ENCODE results near the gene C14orf132. TPM values are rescaled to one million over a fixed set of nuclear protein-coding genes. Genes with fewer than 3 reads are reported as not detected.

C14orf132 gene
- total RNA-seq, 4 donors from 2014 or later, result 2.8 to 7.5 (median 5.8) TPM

- ATAC-seq (ENCODE audit: low FRiP score) (peak; percentile 9), DNase-seq (ENCODE audit: low spot score) (no peak)
- no peak for TF ChIP-seq CTCF (IDR thresholded peaks at IDR 0.05)
Measured at GRCh38 chr14:96039633-96040311, 610 bp downstream of the C14orf132 start.

- TF ChIP-seq CTCF (IDR thresholded peaks at IDR 0.05), result no peak
- no peak for DNase-seq (ENCODE audit: low spot score)
- no peak for ATAC-seq (ENCODE audit: low FRiP score)
Measured at GRCh38 chr14:96040828-96041371, 1.7 kb downstream of the C14orf132 start.

- no peak for ATAC-seq (ENCODE audit: low FRiP score)
- no peak for TF ChIP-seq CTCF (IDR thresholded peaks at IDR 0.05)
Measured at GRCh38 chr14:96042248-96042930, 3.2 kb downstream of the C14orf132 start.

GRCh38 chr14:96046630-96047029 is 7.5 kb downstream of the C14orf132 start:
- ATAC-seq (ENCODE audit: low FRiP score) (no peak), DNase-seq (ENCODE audit: low spot score) (no peak)
- no peak for TF ChIP-seq CTCF (IDR thresholded peaks at IDR 0.05)

More at GRCh38 chr14:96042248-96042930, 3.2 kb downstream of the C14orf132 start:
- no peak for DNase-seq (ENCODE audit: low spot score)

GRCh38 chr14:96047101-96047500 is 7.9 kb downstream of the C14orf132 start:
- DNase-seq (ENCODE audit: low spot score), result no peak
- no peak for ATAC-seq (ENCODE audit: low FRiP score)
- TF ChIP-seq CTCF (IDR thresholded peaks at IDR 0.05), result no peak

GRCh38 chr14:96049932-96050331 is 10.8 kb downstream of the C14orf132 start:
- no peak for TF ChIP-seq CTCF (IDR thresholded peaks at IDR 0.05)
- ATAC-seq (ENCODE audit: low FRiP score), result no peak
- DNase-seq (ENCODE audit: low spot score), result no peak
